Astrocyte (in vitro differentiated cells and primary cell): Measurements from ENCODE around the gene CERS6.

Experiments
- EZH2 ChIP-seq: IDR thresholded peaks from 2 replicates; pipeline ENCODE4 v1.6.1; 2012; ENCODE audit warnings: mild to moderate bottlenecking, low read length, inconsistent platforms; ENCODE audit not compliant: insufficient read depth
- TF ChIP-seq, protein P1 (sequence below): IDR thresholded peaks from 2 replicates; pipeline ENCODE4 v1.5.1; 2011; ENCODE audit warnings: low read depth, mild to moderate bottlenecking, inconsistent platforms, low read length, moderate library complexity; ENCODE audit not compliant: insufficient read depth

GRCh38 chr2:168510125-168510756 is 54.2 kb downstream of the CERS6 start:
- TF ChIP-seq EZH2: no peak
- TF ChIP-seq, protein P1, sequence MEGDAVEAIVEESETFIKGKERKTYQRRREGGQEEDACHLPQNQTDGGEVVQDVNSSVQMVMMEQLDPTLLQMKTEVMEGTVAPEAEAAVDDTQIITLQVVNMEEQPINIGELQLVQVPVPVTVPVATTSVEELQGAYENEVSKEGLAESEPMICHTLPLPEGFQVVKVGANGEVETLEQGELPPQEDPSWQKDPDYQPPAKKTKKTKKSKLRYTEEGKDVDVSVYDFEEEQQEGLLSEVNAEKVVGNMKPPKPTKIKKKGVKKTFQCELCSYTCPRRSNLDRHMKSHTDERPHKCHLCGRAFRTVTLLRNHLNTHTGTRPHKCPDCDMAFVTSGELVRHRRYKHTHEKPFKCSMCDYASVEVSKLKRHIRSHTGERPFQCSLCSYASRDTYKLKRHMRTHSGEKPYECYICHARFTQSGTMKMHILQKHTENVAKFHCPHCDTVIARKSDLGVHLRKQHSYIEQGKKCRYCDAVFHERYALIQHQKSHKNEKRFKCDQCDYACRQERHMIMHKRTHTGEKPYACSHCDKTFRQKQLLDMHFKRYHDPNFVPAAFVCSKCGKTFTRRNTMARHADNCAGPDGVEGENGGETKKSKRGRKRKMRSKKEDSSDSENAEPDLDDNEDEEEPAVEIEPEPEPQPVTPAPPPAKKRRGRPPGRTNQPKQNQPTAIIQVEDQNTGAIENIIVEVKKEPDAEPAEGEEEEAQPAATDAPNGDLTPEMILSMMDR: no peak
